Measurements from ENCODE around the gene SLC22A1.

DNA sequence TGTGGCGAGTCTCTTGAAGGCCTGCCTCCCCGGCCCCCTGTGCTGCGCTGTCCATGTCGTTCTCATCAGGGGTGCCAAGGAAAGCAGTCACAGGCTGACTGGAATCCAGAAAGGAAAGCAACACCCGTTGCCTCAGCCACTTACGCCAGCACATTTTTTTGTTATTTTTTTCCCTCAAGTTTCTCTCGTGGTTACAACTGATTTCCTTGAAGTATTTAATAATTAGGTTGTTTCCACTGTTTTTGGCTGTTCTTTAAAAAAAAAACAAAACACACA is 17.9 kb upstream of the SLC22A1 start:
- TF ChIP-seq POLR2A (IDR thresholded peaks at IDR 0.05) (no peak), CTCF (IDR thresholded peaks at IDR 0.05) (no peak)
